Epithelial cell of prostate (primary cell): Measurements from ENCODE around the gene NPPA.

ENCODE experiments used
- DNase-seq: peaks from one replicate; pipeline ENCODE4 v3.0.0-alpha.2; 2011; ENCODE audit warnings: low read depth, low spot score
- H3K27ac ChIP-seq: fragments of 450-650 bp; 2 replicates; pipeline ENCODE4 v1.5.1; 2017; ENCODE audit warnings: mild to moderate bottlenecking

NPPA gene

DNA sequence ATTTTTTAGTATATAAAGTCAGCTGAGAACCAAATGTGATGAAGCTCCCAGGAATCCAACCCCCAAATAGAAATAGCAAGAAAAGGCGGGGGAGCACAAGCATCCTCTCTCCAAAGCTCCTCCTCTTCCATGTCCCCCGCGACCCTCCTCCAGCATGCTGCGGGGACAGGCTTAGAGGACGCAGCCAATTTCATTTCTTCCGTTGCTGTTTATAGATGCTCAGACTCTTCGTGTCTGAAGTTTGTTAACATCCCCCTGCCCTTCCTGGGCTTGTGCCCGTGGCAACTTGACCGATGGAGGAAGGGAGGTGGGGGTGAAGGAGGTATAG is 754 bp upstream of the NPPA start:
- no peak for DNase-seq
- no peak overlapping the region for H3K27ac ChIP-seq

DNA sequence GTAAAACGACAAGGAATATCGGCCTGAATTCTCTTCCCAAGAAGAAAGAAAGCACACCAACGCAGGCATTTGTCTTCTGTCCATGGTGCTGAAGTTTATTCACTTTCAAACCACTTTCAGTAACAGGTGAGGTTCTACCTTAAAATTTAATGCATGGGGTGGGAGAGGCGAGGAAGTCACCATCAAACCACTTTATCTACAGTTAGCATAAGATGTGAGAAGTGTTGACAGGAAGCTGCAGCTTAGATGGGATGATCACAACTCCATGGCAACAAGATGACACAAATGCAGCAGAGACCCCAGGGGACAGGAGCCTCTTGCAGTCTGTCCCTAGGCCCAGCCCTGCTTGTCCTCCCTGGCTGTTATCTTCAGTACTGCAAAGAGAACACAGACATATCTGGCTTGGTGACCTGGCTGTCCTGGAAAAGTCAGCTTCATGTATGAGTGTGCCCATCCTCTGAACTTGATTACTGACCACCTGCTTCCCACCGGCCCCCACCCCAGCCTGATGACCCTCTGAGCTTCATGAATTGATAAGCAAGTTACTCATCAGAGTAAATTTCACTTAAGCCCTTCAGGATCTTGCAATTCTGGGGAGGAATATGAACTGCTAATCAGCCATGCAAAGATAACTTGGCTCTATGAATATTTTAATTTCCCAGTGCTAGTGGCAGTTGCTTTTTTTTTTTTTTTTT is 1.8 kb downstream of the NPPA start:
- H3K27ac ChIP-seq: no peak overlapping the region
- DNase-seq: no peak

DNA sequence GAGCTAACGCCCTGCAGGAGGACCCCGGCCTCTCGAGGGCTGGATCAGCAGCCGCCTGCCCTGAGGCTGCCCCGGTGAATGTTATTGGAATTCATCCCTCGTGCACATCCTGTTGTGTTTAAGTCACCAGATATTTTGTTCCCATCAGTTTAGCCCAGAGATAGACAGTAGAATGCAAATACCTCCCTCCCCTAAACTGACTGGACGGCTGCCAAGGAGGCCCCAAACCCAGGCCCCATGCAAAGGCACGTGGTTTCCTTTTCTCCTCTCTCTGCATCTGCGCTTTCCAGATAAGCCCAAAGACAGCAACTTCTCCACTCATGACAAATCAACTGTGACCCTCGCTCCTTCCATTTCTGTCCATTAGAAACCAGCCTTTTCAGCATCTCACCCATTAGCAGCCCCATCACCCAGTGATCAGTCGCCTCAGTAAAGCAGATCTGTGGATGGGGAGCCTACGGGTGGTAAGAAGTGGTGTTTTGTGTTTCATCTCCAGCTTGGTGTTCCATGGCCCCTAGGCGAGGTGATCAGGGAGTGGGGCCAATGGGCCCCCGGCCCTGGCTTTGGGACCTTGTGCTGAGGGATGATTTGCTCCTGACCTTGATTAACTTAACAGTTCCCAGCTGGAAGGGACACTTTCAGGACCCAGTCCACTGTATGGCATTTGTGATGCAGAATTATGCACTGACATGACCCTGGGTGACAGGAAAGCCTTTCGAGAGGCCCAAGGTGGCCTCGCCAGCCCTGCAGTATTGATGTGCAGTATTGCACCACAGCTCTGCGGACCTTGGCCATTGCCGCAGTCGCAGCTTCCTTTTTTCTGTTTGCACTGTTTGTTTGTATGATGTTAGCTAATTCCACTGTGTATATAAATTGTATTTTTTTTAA is 5.2 kb downstream of the NPPA start:
- H3K27ac ChIP-seq: no peak overlapping the region
- DNase-seq: no peak

DNA sequence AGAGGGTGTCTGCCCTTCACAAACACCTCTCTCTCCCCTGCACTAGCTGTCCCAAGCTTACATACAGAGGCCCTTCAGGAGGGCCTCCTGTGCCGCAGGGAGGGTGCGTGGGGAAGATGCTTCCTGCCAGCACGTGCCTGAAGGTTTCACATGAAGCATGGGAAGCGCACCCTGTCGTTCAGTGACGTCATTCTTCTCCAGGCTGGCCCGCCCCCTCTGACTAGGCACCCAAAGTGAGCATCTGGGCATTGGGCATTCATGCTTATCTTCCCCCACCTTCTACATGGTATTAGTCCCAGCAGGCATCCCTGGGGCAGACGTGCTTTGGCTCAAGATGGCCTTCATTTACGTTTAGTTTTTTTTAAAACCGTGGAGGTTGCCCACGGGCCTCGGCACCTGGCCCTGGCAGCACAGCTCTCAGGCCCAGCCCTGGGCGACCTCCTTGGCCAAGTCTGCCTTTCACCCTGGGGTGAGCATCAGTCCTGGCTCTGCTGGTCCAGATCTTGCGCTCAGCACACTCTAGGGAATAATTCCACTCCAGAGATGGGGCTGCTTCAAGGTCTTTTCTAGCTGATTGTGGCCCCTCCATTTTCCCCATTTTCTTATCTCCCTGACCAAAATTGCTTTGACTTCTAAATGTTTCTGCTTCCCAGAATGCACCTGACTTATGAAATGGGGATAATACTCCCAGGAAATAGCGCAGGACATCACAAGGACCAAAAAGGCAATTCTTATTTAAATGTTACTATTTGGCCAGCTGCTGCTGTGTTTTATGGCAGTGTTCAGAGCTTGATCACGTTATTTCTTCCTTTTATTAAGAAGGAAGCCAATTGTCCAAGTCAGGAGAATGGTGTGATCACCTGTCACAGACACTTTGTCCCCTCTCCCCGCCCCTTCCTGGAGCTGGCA is 6.1 kb downstream of the NPPA start:
- no peak for DNase-seq
- no peak overlapping the region for H3K27ac ChIP-seq

DNA sequence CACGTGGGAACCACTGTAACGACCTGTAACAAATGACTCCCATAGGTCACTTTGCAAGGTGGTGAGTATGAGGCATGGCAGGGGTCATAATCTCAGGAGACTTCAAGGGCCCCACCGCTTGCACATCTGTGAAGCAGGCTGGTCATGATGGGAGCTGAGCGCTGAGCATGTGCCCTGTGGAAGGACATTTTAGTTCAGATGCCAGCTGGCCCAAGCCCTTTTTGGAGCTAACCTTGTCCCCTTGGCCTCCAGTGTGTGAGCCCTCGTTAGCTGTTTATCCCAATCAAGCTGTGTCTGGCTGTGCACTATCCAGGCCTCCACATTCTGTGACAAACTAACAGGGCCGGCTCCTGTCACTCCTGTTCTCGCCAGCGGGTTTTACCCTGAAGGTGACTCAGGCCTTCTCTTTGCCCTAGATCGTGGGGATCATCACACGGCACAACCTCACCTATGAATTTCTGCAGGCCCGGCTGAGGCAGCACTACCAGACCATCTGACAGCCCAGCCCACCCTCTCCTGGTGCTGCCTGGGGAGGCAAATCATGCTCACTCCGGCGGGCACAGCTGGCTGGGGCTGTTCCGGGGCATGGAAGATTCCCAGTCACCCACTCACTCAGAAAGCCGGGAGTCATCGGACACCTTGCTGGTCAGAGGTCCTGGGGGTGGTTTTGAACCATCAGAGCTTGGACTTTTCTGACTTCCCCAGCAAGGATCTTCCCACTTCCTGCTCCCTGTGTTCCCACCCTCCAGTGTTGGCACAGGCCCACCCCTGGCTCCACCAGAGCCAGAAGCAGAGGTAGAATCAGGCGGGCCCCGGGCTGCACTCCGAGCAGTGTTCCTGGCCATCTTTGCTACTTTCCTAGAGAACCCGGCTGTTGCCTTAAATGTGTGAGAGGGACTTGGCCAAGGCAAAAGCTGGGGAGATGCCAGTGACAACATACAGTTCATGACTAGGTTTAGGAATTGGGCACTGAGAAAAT is 7.6 kb downstream of the NPPA start:
- no peak overlapping the region for H3K27ac ChIP-seq

DNA sequence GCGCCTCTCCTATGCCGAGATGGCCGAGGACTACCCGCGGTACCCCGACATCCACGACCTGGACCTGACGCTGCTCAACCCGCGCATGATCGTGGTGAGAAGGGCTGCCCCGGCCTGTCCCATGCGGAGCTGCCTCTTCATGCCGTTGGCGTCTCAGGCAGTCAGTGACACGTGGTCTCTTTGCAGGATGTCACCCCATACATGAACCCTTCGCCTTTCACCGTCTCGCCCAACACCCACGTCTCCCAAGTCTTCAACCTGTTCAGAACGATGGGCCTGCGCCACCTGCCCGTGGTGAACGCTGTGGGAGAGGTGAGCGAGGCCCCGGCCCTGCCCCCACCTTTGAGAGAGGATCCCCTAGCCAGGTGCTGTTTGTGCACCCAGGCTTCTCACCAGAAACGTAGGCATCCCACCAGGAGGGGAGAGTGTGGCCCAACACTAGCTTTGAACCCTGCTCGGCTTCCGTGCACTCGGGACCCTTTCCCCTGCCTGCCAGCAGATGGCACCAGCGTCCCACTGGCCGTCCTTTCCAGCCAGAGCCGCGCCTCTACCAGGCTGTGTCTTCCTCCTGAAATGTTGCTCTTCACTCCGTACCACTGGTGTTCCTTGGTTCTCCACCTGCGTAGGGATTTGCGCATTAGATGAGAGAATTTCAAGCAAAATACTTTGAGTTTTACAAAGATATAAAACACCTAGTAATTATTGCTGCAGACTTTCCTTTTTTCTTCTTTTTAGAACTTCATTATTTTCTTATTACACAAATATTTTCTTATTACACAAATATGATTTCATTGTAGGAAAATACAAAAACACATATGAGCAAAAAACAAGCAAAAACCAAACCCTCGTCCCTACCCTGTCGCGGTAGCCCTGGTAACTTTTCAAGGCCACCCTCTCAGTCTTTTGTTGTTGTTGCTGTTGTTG is 9.0 kb downstream of the NPPA start:
- DNase-seq: no peak

More for the DNA sequence above, 7.6 kb downstream of the NPPA start:
- no peak for DNase-seq

DNA sequence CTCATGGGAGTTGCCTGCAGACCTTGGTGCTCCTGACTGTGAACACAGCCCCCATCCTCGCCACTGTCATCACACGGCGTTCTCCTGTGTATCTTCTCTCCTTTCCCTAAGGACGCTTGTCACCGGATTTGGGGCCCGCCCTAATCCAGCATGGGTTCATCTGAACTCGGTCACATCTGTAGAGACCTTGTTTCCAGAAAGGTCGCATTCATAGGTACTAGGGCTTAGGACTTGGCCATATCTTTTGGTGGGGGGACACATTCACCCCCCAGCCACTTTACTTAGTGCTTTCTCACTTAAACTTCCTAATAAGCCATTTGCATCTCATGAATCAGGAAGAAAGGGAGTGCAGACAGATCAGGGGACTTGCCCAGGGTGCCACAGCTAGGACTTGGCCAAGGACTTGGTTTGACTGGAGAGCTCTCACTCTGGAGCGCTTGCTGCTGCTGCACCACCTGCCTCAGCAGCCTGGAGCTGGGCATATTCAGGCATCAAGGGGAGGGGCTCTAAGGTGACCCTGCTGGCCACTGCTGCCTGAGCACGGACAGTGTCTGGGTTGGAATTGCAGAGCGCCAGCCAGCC is 9.7 kb downstream of the NPPA start:
- H3K27ac ChIP-seq: no peak overlapping the region
- no peak for DNase-seq

More for the DNA sequence above, 9.0 kb downstream of the NPPA start:
- H3K27ac ChIP-seq: no peak overlapping the region

DNA sequence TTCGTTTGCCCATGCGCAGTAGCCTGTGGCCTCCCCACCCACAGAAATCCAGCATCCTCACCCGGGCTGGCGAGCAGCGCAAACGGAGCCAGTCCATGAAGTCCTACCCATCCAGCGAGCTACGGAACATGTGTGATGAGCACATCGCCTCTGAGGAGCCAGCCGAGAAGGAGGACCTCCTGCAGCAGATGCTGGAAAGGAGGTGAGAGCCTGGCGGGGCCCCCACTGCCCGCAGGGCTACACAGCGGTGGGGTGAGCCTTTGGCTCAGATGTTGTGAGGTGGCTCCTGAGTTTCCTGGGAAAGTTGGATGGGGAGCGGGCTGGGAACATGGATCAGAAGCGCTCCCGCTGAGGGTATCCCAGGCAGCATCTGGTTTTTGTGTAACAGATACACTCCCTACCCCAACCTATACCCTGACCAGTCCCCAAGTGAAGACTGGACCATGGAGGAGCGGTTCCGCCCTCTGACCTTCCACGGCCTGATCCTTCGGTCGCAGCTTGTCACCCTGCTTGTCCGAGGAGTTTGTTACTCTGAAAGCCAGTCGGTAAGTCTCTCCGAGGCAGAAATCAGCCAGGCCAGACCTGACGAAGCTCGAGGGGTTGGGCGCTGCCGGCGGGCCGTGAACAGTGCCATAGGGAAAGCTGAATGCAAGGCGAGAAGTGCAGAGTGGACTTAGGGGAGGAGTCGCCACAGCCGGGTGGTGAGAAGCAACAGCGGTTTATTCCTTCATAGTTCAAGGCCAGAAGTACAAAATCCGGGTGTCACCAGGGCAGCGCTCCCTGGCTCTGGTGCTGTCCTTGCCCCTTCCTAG is 10.4 kb downstream of the NPPA start:
- no peak overlapping the region for H3K27ac ChIP-seq
- DNase-seq: no peak

DNA sequence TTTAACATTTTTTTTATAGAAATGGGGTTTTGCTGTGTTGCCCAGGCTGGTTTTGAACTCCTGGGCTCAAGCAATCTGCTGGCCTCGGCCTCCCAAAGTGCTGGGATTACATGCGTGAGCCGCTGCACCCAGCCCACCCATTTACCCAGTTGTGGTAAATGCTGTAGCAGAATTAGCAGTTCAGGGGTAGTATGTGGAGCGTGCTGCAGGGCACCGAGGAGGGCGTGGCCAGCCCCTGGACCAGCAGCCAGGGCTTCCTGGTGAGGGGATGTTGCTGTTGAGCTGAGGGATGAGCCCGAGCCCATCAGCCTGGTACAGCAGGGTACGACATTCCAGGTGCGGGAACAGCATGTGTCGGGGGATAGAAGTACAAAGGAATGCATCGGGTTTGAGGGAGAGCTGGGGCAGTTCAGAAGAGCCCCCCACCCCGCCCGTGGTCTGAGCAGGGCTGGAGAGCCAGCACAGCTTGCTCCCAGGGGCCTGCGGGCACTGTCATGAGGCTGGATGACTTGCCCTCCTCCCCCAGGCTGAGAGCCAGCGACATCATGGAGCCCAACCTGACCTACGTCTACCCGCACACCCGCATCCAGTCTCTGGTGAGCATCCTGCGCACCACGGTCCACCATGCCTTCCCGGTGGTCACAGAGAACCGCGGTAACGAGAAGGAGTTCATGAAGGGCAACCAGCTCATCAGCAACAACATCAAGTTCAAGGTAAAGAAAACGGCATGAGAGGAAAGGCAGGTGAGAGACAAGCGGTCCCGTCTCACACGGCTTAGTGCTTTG is 11.9 kb downstream of the NPPA start:
- no peak overlapping the region for H3K27ac ChIP-seq
- no peak for DNase-seq

DNA sequence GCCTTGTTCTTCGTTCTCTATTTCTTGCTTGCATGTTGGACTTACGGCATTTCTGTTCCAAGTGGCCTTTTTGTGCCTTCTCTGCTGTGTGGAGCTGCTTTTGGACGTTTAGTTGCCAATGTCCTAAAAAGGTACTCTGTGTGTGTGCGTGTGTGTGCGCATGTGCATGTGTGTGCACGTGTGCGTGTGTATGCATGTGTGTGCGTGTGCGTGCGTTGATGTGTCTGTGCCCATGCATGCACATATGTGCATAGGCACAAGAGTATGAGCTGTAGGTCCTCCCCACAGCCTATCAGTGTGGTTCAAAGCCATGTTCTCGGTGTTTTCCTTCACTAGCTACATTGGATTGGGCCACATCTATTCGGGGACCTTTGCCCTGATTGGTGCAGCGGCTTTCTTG is 13.7 kb downstream of the NPPA start:
- H3K27ac ChIP-seq: no peak overlapping the region
- DNase-seq: no peak

DNA sequence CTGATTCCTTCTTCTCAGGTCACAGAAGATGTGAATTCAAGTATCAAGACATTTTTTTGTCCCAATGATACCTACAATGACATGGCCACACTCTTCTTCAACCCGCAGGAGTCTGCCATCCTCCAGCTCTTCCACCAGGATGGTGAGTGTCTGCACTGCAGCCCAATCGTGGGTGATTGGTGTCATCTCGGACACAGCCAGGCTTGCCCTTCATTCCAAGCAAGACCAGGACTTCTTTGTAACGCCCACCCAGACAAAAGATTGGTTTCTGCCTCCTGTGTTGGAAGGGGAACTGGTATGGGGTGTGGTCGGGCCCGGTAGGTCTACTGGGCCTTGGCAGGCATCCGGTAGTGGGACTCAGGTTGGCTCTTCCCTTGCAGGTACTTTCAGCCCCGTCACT is 14.1 kb downstream of the NPPA start:
- no peak overlapping the region for H3K27ac ChIP-seq
- no peak for DNase-seq

DNA sequence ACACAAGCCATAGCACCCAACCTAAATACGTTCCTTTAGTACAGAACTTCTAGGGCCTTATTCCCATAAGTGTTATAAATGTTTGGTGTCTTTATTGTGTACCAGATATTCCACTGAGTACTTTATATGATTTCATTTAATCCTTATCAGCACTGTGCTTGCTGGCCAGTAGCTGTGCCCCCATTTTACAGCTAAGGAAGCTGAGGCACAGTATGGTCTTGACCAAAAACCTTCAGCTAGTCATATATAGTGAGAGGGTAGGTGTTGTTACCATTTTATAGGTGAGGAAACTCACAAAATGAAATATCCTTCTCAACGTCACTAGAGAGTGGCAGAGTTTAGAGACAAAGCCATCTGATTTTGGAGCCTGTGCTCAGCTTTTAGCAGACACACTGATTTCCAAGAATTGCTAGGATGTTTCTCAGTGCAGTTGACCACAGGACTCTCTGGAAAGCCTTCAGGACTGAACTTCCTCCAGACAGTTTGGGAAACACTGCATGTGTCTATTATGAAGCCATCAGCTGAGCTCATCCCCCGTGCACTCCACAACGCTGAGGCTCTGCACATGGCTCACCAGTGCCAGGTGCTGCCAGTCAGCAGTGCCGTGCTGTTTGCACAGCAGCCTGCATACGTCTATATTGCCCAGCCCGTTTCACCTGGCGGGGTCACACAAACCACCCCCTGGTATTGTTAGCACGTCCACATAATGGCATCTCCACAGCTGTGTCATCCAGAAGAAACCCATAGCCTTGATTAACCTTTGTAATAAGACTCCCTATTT is 15.4 kb downstream of the NPPA start:
- H3K27ac ChIP-seq: no peak overlapping the region
- DNase-seq: no peak

DNA sequence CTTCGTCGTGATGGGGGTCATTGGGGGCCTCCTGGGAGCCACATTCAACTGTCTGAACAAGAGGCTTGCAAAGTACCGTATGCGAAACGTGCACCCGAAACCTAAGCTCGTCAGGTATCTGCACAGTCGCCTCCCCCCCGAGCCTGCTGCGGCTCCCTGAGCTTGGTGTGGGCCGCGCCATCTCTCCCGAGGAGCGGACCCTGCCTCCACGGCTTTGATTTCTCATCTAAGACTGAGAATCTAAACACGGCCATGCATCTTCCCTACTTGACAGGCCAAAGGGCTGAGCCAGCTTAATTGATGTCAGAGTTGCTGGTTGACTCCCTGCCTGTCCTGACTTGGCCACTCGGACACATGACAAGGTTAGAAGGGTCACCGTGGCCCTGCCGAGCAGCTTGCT is 19.1 kb downstream of the NPPA start:
- no peak overlapping the region for H3K27ac ChIP-seq
- DNase-seq: no peak

DNA sequence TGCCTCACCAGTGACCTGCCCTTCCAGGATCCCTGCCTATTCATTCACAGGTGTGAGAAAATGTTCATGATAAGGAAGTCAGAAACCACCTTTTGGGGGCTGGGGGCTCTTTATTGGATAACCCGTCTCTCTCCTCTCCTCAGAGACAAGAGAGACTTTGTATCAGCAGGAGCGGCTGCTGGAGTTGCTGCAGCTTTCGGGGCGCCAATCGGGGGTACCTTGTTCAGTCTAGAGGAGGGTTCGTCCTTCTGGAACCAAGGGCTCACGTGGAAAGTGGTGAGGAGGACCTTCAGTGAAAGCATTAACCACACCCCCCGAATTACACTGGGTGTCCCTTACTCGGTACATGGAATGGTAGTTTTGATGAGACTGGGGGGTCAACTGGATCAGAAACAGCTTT is 20.6 kb downstream of the NPPA start:
- DNase-seq: no peak

DNA sequence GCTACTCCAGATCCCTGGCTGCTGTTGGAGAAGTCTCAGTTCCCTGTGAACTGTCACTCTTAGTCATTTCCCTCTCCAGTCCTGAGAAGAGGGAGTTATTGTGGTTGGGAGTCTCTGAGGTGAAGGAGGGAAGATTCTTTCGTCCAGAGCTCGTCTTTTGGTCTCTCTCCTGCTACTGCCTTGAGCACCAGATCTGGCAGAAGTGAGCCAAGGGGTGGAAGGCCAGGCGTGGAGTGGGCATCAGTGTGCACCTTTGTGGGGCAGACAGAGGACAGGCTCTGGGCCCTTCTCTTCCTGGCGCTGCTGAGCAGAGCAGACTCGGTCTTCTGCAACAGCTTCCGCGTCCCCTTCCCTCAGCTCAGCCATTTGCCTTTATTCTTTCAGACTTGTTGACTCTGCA is 22.5 kb downstream of the NPPA start:
- no peak for DNase-seq
- no peak overlapping the region for H3K27ac ChIP-seq

More for the DNA sequence above, 20.6 kb downstream of the NPPA start:
- H3K27ac ChIP-seq: no peak overlapping the region
